ENCODE data around the gene MUL1. TPM values are rescaled to one million over a fixed set of nuclear protein-coding genes. Genes with fewer than 3 reads are reported as not detected.
"Not testable (repeated sequence)": the region's sequence is repeated elsewhere in the genome, so short reads cannot be mapped to it uniquely, and the experiment has no call there.

MUL1 gene
- total RNA-seq, 2 experiments from 2014 or later = 14.9 to 19.5 TPM

GRCh38 chr1:20533635-20534034 is 25.7 kb upstream of the MUL1 start:
- Mint-ChIP-seq H3K36me3 (no peaks in the 10 kb centered on the region), H3K27me3 (peaks cover 63% of the 10 kb centered on the region), H3K27ac (no peak overlapping the region), H3K9me3 (ENCODE audit: low read depth) (no peaks in the 10 kb centered on the region), H3K4me3 (no peak overlapping the region), H3K4me1 (no peaks in the 10 kb centered on the region)
- DNase-seq = no peak
- CTCF ChIA-PET = no interaction called here
- no peak for ATAC-seq

GRCh38 chr1:20530901-20531300 is 22.9 kb upstream of the MUL1 start:
- CTCF ChIA-PET = no interaction called here
- no peaks in the 10 kb centered on the region for H3K9me3 Mint-ChIP-seq (ENCODE audit: low read depth)
- DNase-seq = no peak
- no peak overlapping the region for H3K4me3 Mint-ChIP-seq
- no peak overlapping the region for H3K27ac Mint-ChIP-seq
- no peak for ATAC-seq
- no peaks in the 10 kb centered on the region for H3K36me3 Mint-ChIP-seq
- H3K4me1 Mint-ChIP-seq = no peaks in the 10 kb centered on the region
- H3K27me3 Mint-ChIP-seq = peaks cover 64% of the 10 kb centered on the region

- DNase-seq (no peak), ATAC-seq (no peak)
- H3K4me3 Mint-ChIP-seq = no peak overlapping the region
- CTCF ChIA-PET = no interaction called here
- H3K4me1 Mint-ChIP-seq = no peaks in the 10 kb centered on the region
- no peaks in the 10 kb centered on the region for H3K36me3 Mint-ChIP-seq
- H3K9me3 Mint-ChIP-seq (ENCODE audit: low read depth) = no peaks in the 10 kb centered on the region
- no peak overlapping the region for H3K27ac Mint-ChIP-seq
- H3K27me3 Mint-ChIP-seq = peaks cover 62% of the 10 kb centered on the region
Measured at GRCh38 chr1:20530306-20530705, 22.4 kb upstream of the MUL1 start.

- CTCF ChIA-PET = no interaction called here
- Mint-ChIP-seq H3K27me3 (peaks cover 43% of the 10 kb centered on the region), H3K4me1 (no peaks in the 10 kb centered on the region), H3K9me3 (ENCODE audit: low read depth) (no peaks in the 10 kb centered on the region), H3K36me3 (no peaks in the 10 kb centered on the region), H3K27ac (no peak overlapping the region), H3K4me3 (no peak overlapping the region)
- DNase-seq (no peak), ATAC-seq (no peak)
Measured at GRCh38 chr1:20528221-20528620, 20.3 kb upstream of the MUL1 start.

- ATAC-seq = no peak
Measured at GRCh38 chr1:20526267-20526666, 18.3 kb upstream of the MUL1 start.

GRCh38 chr1:20521960-20522861 is 14.3 kb upstream of the MUL1 start:
- CTCF ChIA-PET = interaction anchor here (0.6 to 2.9 kb wide), 5 partner anchors 110 to 212 kb away, joined by 3 to 10 read pairs (median 4); partner anchors contain the start of gene PINK1
- Mint-ChIP-seq H3K9me3 (ENCODE audit: low read depth) (no peaks in the 10 kb centered on the region), H3K4me3 (no peak overlapping the region), H3K27me3 (peaks cover 40% of the 10 kb centered on the region), H3K4me1 (peaks cover 5% of the 10 kb centered on the region), H3K36me3 (no peaks in the 10 kb centered on the region), H3K27ac (no peak overlapping the region)
- DNase-seq (peak; percentile 76), ATAC-seq (peak; percentile 60)

More at GRCh38 chr1:20526267-20526666, 18.3 kb upstream of the MUL1 start:
- Mint-ChIP-seq H3K4me1 (no peaks in the 10 kb centered on the region), H3K27me3 (peaks cover 43% of the 10 kb centered on the region), H3K36me3 (no peaks in the 10 kb centered on the region), H3K9me3 (ENCODE audit: low read depth) (no peaks in the 10 kb centered on the region), H3K4me3 (no peak overlapping the region), H3K27ac (no peak overlapping the region)
- CTCF ChIA-PET = no interaction called here
- no peak for DNase-seq

GRCh38 chr1:20519609-20520262 is 11.8 kb upstream of the MUL1 start:
- not testable (repeated sequence) for H3K9me3 Mint-ChIP-seq (ENCODE audit: low read depth); H3K4me3 Mint-ChIP-seq; H3K4me1 Mint-ChIP-seq; DNase-seq; H3K27ac Mint-ChIP-seq; H3K36me3 Mint-ChIP-seq; ATAC-seq
- CTCF ChIA-PET = interaction anchor here (1.1 kb wide), 1 partner anchor 114 kb away, joined by 4 read pairs; the partner anchor contains the start of gene PINK1
- peaks cover 34% of the 10 kb centered on the region for H3K27me3 Mint-ChIP-seq

- CTCF ChIA-PET = no interaction called here
- Mint-ChIP-seq H3K4me3 (no peak overlapping the region), H3K4me1 (peaks cover 7% of the 10 kb centered on the region), H3K27ac (no peak overlapping the region), H3K27me3 (peaks cover 6% of the 10 kb centered on the region), H3K36me3 (no peaks in the 10 kb centered on the region), H3K9me3 (ENCODE audit: low read depth) (no peaks in the 10 kb centered on the region)
- ATAC-seq (no peak), DNase-seq (no peak)
Measured at GRCh38 chr1:20511518-20512428, 3.8 kb upstream of the MUL1 start.

GRCh38 chr1:20508411-20508771 is 440 bp upstream of the MUL1 start:
- peak overlapping the region; percentile 87 for H3K27ac Mint-ChIP-seq
- no peaks in the 10 kb centered on the region for H3K9me3 Mint-ChIP-seq (ENCODE audit: low read depth)
- CTCF ChIA-PET = interaction anchor here (1.0 to 2.1 kb wide), 4 partner anchors 14 to 296 kb away, joined by 5 to 17 read pairs (median 8); partner anchors contain the start of gene DDOST
- DNase-seq (no peak), ATAC-seq (no peak)
- H3K36me3 Mint-ChIP-seq = no peaks in the 10 kb centered on the region
- H3K27me3 Mint-ChIP-seq = no peaks in the 10 kb centered on the region
- peak overlapping the region; percentile 87 for H3K4me3 Mint-ChIP-seq
- H3K4me1 Mint-ChIP-seq = peaks cover 22% of the 10 kb centered on the region

GRCh38 chr1:20507248-20507563 is 745 bp downstream of the MUL1 start:
- DNase-seq (no peak), ATAC-seq (peak; percentile 18)
- no peaks in the 10 kb centered on the region for H3K36me3 Mint-ChIP-seq
- H3K4me3 Mint-ChIP-seq = peak overlapping the region; percentile 87
- CTCF ChIA-PET = interaction anchor here (1.3 to 2.4 kb wide), 3 partner anchors 13 to 154 kb away, joined by 10 to 17 read pairs (median 15); partner anchors contain the start of genes DDOST and PINK1
- peaks cover 22% of the 10 kb centered on the region for H3K4me1 Mint-ChIP-seq
- peak overlapping the region; percentile 87 for H3K27ac Mint-ChIP-seq
- H3K9me3 Mint-ChIP-seq (ENCODE audit: low read depth) = no peaks in the 10 kb centered on the region
- no peaks in the 10 kb centered on the region for H3K27me3 Mint-ChIP-seq

- DNase-seq = no peak
- Mint-ChIP-seq H3K9me3 (ENCODE audit: low read depth) (no peaks in the 10 kb centered on the region), H3K27me3 (no peaks in the 10 kb centered on the region), H3K36me3 (peaks cover 5% of the 10 kb centered on the region), H3K4me3 (no peak overlapping the region), H3K4me1 (peaks cover 19% of the 10 kb centered on the region), H3K27ac (no peak overlapping the region)
- ATAC-seq = no peak
- CTCF ChIA-PET = interaction anchor here (1.4 to 2.8 kb wide), 3 partner anchors 12 to 292 kb away, joined by 3 to 15 read pairs (median 8); partner anchors contain the start of gene PINK1
Measured at GRCh38 chr1:20505488-20505887, 2.5 kb downstream of the MUL1 start.

- CTCF ChIA-PET = no interaction called here
- ATAC-seq = no peak
- H3K27me3 Mint-ChIP-seq = no peaks in the 10 kb centered on the region
- DNase-seq = no peak
- peaks cover 18% of the 10 kb centered on the region for H3K4me1 Mint-ChIP-seq
- no peaks in the 10 kb centered on the region for H3K9me3 Mint-ChIP-seq (ENCODE audit: low read depth)
- no peak overlapping the region for H3K4me3 Mint-ChIP-seq
- no peak overlapping the region for H3K27ac Mint-ChIP-seq
- peaks cover 15% of the 10 kb centered on the region for H3K36me3 Mint-ChIP-seq
Measured at GRCh38 chr1:20500716-20501115, 7.2 kb downstream of the MUL1 start.

- H3K4me1 Mint-ChIP-seq = peaks cover 11% of the 10 kb centered on the region
- H3K9me3 Mint-ChIP-seq (ENCODE audit: low read depth) = no peaks in the 10 kb centered on the region
- no peak for ATAC-seq
- no peaks in the 10 kb centered on the region for H3K27me3 Mint-ChIP-seq
- peaks cover 15% of the 10 kb centered on the region for H3K36me3 Mint-ChIP-seq
- CTCF ChIA-PET = interaction anchor here (1.1 kb wide), 1 partner anchor 283 kb away, joined by 3 read pairs; no protein-coding TSS in a partner anchor
- H3K27ac Mint-ChIP-seq = no peak overlapping the region
- DNase-seq = no peak
- no peak overlapping the region for H3K4me3 Mint-ChIP-seq
Measured at GRCh38 chr1:20499718-20500117, 8.2 kb downstream of the MUL1 start.
